ENCODE data around the gene LRP8. TPM values are rescaled to one million over a fixed set of nuclear protein-coding genes. Genes with fewer than 3 reads are reported as not detected.

Gene LRP8
- total and polyA plus RNA-seq, 2 of the 13 experiments (the other 11 are each of a cell fraction or from before 2014, with no cell fraction given), result 17.3 to 17.4 TPM

DNA sequence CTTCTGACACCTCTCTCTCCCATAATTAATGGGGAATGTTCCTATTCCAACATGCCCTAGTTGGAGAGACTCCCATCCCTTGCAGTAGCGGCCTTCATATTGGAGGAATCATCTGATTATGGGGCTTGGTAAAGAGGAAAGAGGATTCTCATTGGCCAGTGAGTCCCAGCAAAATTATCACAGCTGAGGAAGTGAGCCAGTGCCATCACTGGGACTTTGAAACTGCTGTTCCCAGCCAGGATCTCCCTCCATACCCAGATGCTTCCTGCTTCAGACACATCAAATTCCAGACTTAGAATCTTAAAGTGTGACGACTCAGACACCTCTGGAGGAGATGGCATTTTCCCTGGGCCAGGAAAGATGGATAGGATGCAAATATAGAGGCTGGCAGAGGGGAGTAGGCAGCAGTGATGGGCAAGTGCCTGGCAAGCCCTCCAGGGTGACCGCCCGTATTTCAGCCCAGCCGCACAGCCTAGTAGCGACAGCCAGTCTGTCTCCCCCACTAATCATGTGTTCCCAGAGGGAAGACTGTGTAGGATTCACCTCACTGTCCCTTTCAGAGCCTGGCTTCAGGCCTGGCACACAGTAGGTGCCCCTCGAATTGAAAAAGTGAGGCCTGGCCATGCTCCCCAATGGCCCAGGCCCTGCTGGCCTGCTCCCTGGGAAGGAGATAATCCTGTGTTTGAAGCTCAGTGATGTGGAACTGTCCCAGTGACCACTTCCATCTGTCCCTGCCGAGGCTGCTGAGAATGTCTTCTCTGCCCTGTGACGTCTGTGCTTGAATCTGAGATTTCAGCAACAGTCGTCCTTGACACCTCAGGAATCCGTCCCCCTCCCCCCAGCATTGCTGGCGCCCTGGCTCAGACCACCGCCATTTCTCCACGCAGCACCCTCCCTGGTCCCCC lies 48.3 kb downstream of the LRP8 start:
- FAIRE-seq (no peak), DNase-seq (ENCODE audit: low spot score) (no peak), ATAC-seq (no peak)
- H3K79me2 ChIP-seq (ENCODE audit: insufficient read depth, low read length), result no peaks in the 10 kb centered on the region
- H3K27me3 ChIP-seq (ENCODE audit: control insufficient read depth in 1 of 2, insufficient read depth in 2 of 2, low read length in 2 of 2), result no peaks in the 10 kb centered on the region
- no peak overlapping the region for H3K27ac ChIP-seq (ENCODE audit: extremely low read length, insufficient read depth, low read length)
- in situ Hi-C loops (cut with HindIII; ENCODE audit: extremely low pct_ligation_motif_present, low pct_unique_long_range_greater_than_20kb) (loop anchor here (5.0 kb wide), 1 partner anchor 113 kb away; no protein-coding TSS in a partner anchor), intact Hi-C loops (cut with micrococcal nuclease; ENCODE audit: unreplicated experiment) (no loop called here)
- no peak for TF ChIP-seq AFF4 (CRISPR knock-in tag; IDR thresholded peaks at IDR 0.05)
- no peak for TF ChIP-seq ZNF598 (CRISPR knock-in tag; IDR thresholded peaks at IDR 0.05; ENCODE audit: borderline replicate concordance)
- TF ChIP-seq ZNF350 (CRISPR knock-in tag; IDR thresholded peaks at IDR 0.05; ENCODE audit: borderline replicate concordance, low read depth), result no peak
- TF ChIP-seq, protein P1, sequence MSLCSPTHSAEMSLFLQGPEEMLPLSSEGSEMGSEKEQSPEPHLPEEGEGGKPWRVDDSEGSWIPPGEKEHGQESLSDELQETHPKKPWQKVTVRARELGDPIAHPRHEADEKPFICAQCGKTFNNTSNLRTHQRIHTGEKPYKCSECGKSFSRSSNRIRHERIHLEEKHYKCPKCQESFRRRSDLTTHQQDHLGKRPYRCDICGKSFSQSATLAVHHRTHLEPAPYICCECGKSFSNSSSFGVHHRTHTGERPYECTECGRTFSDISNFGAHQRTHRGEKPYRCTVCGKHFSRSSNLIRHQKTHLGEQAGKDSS (CRISPR knock-in tag; IDR thresholded peaks at IDR 0.05; ENCODE audit: borderline replicate concordance, low read depth), result no peak
- TF ChIP-seq SUZ12 (IDR thresholded peaks at IDR 0.05; ENCODE audit: low read depth, low read length), result no peak
- TF ChIP-seq TAF1 (CRISPR knock-in tag; IDR thresholded peaks at IDR 0.05), result no peak
- no peak for TF ChIP-seq PAF1 (CRISPR knock-in tag; IDR thresholded peaks at IDR 0.05)
- TF ChIP-seq ZNF639 (CRISPR knock-in tag; conservative IDR thresholded peaks at IDR 0.05), result no peak
- 87% methylated on average over 14 of the region's 14 CpGs for WGBS (ENCODE audit: low lambda C conversion rate)
- H3K4me3 ChIP-seq (replicated peaks in 1 of 3; ENCODE audit: insufficient read depth in 1 of 3, low read depth in 2 of 3, low read length in 3 of 3), result no peak overlapping the region
- no peak overlapping the region for H2AFZ ChIP-seq (ENCODE audit: low read length)
- POLR2A ChIA-PET, result no interaction called here
- H3K4me2 ChIP-seq (ENCODE audit: low read depth, low read length), result no peak overlapping the region
- no peaks in the 10 kb centered on the region for H3K9me3 ChIP-seq (ENCODE audit: low read length)
- no TSS peak for BruUV-seq (replicated peaks)
- peaks cover 4 to 34% of the 10 kb centered on the region in 2 experiments for H3K36me3 ChIP-seq (replicated peaks in 1 of 2; ENCODE audit: control insufficient read depth in 1 of 2, insufficient read depth in 2 of 2, low read length in 2 of 2)
- CTCF ChIA-PET (ENCODE audit: low intra/inter-chr PET ratio, low total read pairs), result interaction anchor here (2.8 kb wide), 1 partner anchor 114 kb away, joined by 47 read pairs; no protein-coding TSS in a partner anchor
- H3K4me1 ChIP-seq (ENCODE audit: insufficient read depth, low read length), result no peaks in the 10 kb centered on the region
- H4K20me1 ChIP-seq (ENCODE audit: insufficient read depth, low read length), result no peaks in the 10 kb centered on the region
- H3K9ac ChIP-seq (ENCODE audit: insufficient read depth, low read depth, low read length), result no peak overlapping the region
